KG1 (cell line): ENCODE measurements around the gene PLG.
"Not testable (repeated sequence)": the region's sequence is repeated elsewhere in the genome, so short reads cannot be mapped to it uniquely, and the experiment has no call there.

Experiments
- DNase-seq: peaks from one replicate; lab custom pipeline; 2025; lab: John Stamatoyannopoulos, UW

Gene PLG

GRCh38 chr6:160775792-160776580, 73.9 kb downstream of the PLG start:
- no peak for DNase-seq

GRCh38 chr6:160779095-160779494, 77.1 kb downstream of the PLG start:
- DNase-seq = not testable (repeated sequence)

GRCh38 chr6:160780656-160781055, 78.6 kb downstream of the PLG start:
- DNase-seq = not testable (repeated sequence)

GRCh38 chr6:160781298-160781697, 79.3 kb downstream of the PLG start:
- no peak for DNase-seq

GRCh38 chr6:160782228-160782627, 80.2 kb downstream of the PLG start:
- DNase-seq = no peak

GRCh38 chr6:160783741-160784140, 81.7 kb downstream of the PLG start:
- DNase-seq = no peak

GRCh38 chr6:160788126-160788525, 86.1 kb downstream of the PLG start:
- DNase-seq = not testable (repeated sequence)

GRCh38 chr6:160788806-160789205, 86.8 kb downstream of the PLG start:
- DNase-seq = no peak

- no peak for DNase-seq
These were observed 87.4 kb downstream of the PLG start for GRCh38 chr6:160789263-160790027.

- no peak for DNase-seq
These were observed 88.2 kb downstream of the PLG start for GRCh38 chr6:160790028-160790792.

- DNase-seq = no peak
These were observed 89.4 kb downstream of the PLG start for GRCh38 chr6:160791459-160791858.

GRCh38 chr6:160791981-160792418, 90.0 kb downstream of the PLG start:
- no peak for DNase-seq

- no peak for DNase-seq
These were observed 90.7 kb downstream of the PLG start for GRCh38 chr6:160792708-160793107.

GRCh38 chr6:160793652-160794051, 91.6 kb downstream of the PLG start:
- DNase-seq = no peak

GRCh38 chr6:160795721-160796120, 93.7 kb downstream of the PLG start:
- no peak for DNase-seq

GRCh38 chr6:160798625-160799024, 96.6 kb downstream of the PLG start:
- DNase-seq = no peak

GRCh38 chr6:160799801-160800506, 97.9 kb downstream of the PLG start:
- no peak for DNase-seq

- no peak for DNase-seq
These were observed 99.4 kb downstream of the PLG start for GRCh38 chr6:160801418-160801817.

GRCh38 chr6:160802049-160802448, 100.0 kb downstream of the PLG start:
- not testable (repeated sequence) for DNase-seq
